ENCODE results near the gene DHRS9.

The DHRS9 gene

GRCh38 chr2:169077674-169078240 lies 8.4 kb downstream of the DHRS9 start:
- Mint-ChIP-seq H3K9me3 (ENCODE audit: low read depth) (no peaks in the 10 kb centered on the region), H3K4me3 (no peak overlapping the region), H3K36me3 (no peaks in the 10 kb centered on the region), H3K27ac (no peak overlapping the region), H3K4me1 (ENCODE audit: low read depth) (peaks cover 7% of the 10 kb centered on the region), H3K27me3 (no peaks in the 10 kb centered on the region)

- H3K9me3 Mint-ChIP-seq (ENCODE audit: low read depth), result no peaks in the 10 kb centered on the region
- H3K4me3 Mint-ChIP-seq, result no peak overlapping the region
- H3K36me3 Mint-ChIP-seq, result no peaks in the 10 kb centered on the region
- H3K27me3 Mint-ChIP-seq, result no peaks in the 10 kb centered on the region
- H3K4me1 Mint-ChIP-seq (ENCODE audit: low read depth), result no peaks in the 10 kb centered on the region
- H3K27ac Mint-ChIP-seq, result no peak overlapping the region
Measured at GRCh38 chr2:169080250-169081069, 11.1 kb downstream of the DHRS9 start.

DNA sequence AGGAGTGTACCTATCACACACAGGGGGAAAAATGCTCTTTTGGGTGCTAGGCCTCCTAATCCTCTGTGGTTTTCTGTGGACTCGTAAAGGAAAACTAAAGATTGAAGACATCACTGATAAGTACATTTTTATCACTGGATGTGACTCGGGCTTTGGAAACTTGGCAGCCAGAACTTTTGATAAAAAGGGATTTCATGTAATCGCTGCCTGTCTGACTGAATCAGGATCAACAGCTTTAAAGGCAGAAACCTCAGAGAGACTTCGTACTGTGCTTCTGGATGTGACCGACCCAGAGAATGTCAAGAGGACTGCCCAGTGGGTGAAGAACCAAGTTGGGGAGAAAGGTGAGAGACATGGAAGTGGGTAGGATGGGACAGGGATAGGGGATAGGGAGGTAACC lies 12.2 kb downstream of the DHRS9 start:
- H3K27me3 Mint-ChIP-seq, result no peaks in the 10 kb centered on the region
- H3K4me1 Mint-ChIP-seq (ENCODE audit: low read depth), result no peaks in the 10 kb centered on the region
- no peak overlapping the region for H3K4me3 Mint-ChIP-seq
- no peak overlapping the region for H3K27ac Mint-ChIP-seq
- no peaks in the 10 kb centered on the region for H3K36me3 Mint-ChIP-seq
- H3K9me3 Mint-ChIP-seq (ENCODE audit: low read depth), result no peaks in the 10 kb centered on the region

DNA sequence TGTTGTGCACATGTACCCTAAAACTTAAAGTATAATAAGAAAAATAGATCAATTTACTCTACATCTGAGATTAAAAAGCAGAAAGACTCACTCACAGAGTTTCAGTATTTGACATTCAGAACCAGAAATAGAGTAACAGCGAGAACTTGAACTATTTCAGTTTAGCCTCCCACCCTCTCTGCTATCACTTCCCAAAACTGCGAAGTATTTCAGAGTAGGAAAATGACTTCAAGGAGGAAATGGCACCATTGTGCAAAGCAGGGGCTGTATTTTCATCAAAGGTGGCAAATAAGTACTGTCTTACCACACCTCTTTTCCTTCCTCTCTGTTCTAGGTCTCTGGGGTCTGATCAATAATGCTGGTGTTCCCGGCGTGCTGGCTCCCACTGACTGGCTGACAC lies 13.6 kb downstream of the DHRS9 start:
- H3K36me3 Mint-ChIP-seq, result no peaks in the 10 kb centered on the region
- no peak overlapping the region for H3K4me3 Mint-ChIP-seq
- no peaks in the 10 kb centered on the region for H3K9me3 Mint-ChIP-seq (ENCODE audit: low read depth)
- no peaks in the 10 kb centered on the region for H3K4me1 Mint-ChIP-seq (ENCODE audit: low read depth)
- H3K27ac Mint-ChIP-seq, result no peak overlapping the region
- no peaks in the 10 kb centered on the region for H3K27me3 Mint-ChIP-seq

- H3K27me3 Mint-ChIP-seq, result peaks cover 6% of the 10 kb centered on the region
- H3K4me3 Mint-ChIP-seq, result no peak overlapping the region
- H3K27ac Mint-ChIP-seq, result no peak overlapping the region
- H3K9me3 Mint-ChIP-seq (ENCODE audit: low read depth), result no peaks in the 10 kb centered on the region
- H3K4me1 Mint-ChIP-seq (ENCODE audit: low read depth), result no peaks in the 10 kb centered on the region
- H3K36me3 Mint-ChIP-seq, result no peaks in the 10 kb centered on the region
Measured at GRCh38 chr2:169086893-169087467, 17.6 kb downstream of the DHRS9 start.

DNA sequence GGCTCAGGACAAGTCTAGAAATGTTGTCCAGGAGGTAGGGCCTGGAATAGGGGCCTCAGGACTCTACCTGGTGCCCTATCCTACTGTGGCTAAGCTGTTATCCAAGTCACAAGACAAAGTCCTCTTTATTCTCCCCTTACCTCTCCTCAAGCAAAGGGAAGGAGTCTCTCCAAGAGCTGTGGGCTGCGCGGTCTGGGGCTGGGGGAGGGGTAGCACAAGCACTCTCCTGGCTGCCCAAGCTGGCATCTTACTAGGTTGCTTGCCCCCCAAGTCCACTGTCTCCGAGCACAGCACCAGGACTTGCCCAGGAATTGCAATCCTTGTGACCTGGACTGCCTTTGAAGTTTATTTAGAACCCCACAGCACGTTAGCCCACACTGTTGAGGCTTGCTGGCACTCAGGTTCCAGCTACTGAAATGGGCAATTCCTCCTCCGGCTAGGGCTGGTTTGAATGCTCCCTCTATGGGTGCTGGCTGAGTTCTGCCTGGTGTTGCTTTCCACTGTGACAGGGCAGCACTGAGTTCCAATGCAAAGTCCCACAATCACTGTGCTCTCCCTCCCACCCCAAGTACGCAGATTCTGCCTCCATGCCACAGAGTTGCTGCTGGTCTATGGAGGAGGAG lies 18.5 kb downstream of the DHRS9 start:
- H3K4me1 Mint-ChIP-seq (ENCODE audit: low read depth), result no peaks in the 10 kb centered on the region
- H3K9me3 Mint-ChIP-seq (ENCODE audit: low read depth), result no peaks in the 10 kb centered on the region
- no peaks in the 10 kb centered on the region for H3K36me3 Mint-ChIP-seq
- no peak overlapping the region for H3K27ac Mint-ChIP-seq
- H3K4me3 Mint-ChIP-seq, result no peak overlapping the region
- H3K27me3 Mint-ChIP-seq, result peaks cover 6% of the 10 kb centered on the region

GRCh38 chr2:169089182-169089581 lies 19.8 kb downstream of the DHRS9 start:
- Mint-ChIP-seq H3K9me3 (ENCODE audit: low read depth) (no peaks in the 10 kb centered on the region), H3K36me3 (no peaks in the 10 kb centered on the region), H3K27me3 (peaks cover 6% of the 10 kb centered on the region), H3K4me1 (ENCODE audit: low read depth) (no peaks in the 10 kb centered on the region), H3K27ac (no peak overlapping the region), H3K4me3 (no peak overlapping the region)

- no peak overlapping the region for H3K27ac Mint-ChIP-seq
- H3K27me3 Mint-ChIP-seq, result peaks cover 6% of the 10 kb centered on the region
- H3K4me3 Mint-ChIP-seq, result no peak overlapping the region
- no peaks in the 10 kb centered on the region for H3K36me3 Mint-ChIP-seq
- no peaks in the 10 kb centered on the region for H3K9me3 Mint-ChIP-seq (ENCODE audit: low read depth)
- no peaks in the 10 kb centered on the region for H3K4me1 Mint-ChIP-seq (ENCODE audit: low read depth)
Measured at GRCh38 chr2:169090133-169090820, 20.9 kb downstream of the DHRS9 start.

- Mint-ChIP-seq H3K4me3 (no peak overlapping the region), H3K4me1 (ENCODE audit: low read depth) (no peaks in the 10 kb centered on the region), H3K27ac (no peak overlapping the region), H3K9me3 (ENCODE audit: low read depth) (no peaks in the 10 kb centered on the region), H3K36me3 (no peaks in the 10 kb centered on the region), H3K27me3 (peaks cover 8% of the 10 kb centered on the region)
Measured at GRCh38 chr2:169091256-169091655, 21.9 kb downstream of the DHRS9 start.

DNA sequence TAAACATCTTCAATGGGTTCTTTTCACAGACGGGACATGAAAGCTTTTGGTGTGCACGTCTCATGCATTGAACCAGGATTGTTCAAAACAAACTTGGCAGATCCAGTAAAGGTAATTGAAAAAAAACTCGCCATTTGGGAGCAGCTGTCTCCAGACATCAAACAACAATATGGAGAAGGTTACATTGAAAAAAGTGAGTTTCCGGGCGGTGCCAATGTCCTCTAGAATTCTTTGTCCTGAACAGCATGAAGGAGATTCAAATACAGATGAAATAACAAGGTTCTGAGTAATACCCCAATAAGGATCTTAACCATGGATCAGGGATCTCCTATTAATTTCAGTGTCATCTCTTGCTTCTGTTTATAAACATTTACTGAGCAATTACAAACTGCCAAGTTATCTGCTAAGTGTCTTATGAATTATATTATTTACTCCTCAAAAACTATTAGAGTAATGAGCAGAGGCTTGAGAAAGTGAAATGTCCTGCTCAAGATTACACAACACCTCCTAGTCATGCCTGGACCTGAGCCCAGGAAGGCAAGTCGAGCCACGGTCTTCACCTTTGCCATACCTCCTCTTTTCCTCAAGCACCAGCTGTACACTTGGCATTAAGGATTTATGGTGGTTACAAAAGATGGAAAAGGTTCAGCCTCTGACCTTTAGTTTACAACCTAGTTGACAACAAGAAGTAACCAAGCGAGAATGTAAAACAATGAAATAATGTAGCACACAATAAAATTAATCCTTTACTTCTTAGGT lies 22.6 kb downstream of the DHRS9 start:
- Mint-ChIP-seq H3K27me3 (peaks cover 8% of the 10 kb centered on the region), H3K27ac (no peak overlapping the region), H3K9me3 (ENCODE audit: low read depth) (no peaks in the 10 kb centered on the region), H3K4me1 (ENCODE audit: low read depth) (no peaks in the 10 kb centered on the region), H3K36me3 (no peaks in the 10 kb centered on the region), H3K4me3 (no peak overlapping the region)

DNA sequence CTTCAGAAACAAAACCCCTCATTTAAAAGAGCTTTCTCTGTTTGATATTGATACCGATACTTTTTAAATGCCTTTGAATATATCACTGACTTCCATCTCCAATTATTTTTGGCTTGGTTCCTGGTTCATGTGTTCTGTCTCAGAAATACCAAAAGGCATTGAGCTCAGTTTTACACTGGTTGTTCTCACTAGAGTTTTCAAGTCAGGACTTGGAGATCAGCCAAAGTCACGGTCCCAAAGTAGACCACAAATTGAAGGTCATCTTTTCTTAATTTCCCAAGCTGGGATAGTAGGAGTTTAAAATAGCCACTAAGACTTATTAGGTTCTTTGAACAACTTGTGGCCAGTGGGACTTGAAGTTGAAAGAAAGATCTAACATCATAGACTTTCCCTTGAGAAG lies 24.2 kb downstream of the DHRS9 start:
- H3K27ac Mint-ChIP-seq, result no peak overlapping the region
- no peaks in the 10 kb centered on the region for H3K9me3 Mint-ChIP-seq (ENCODE audit: low read depth)
- peaks cover 8% of the 10 kb centered on the region for H3K27me3 Mint-ChIP-seq
- no peak overlapping the region for H3K4me3 Mint-ChIP-seq
- H3K36me3 Mint-ChIP-seq, result no peaks in the 10 kb centered on the region
- no peaks in the 10 kb centered on the region for H3K4me1 Mint-ChIP-seq (ENCODE audit: low read depth)

GRCh38 chr2:169094676-169095075 lies 25.3 kb downstream of the DHRS9 start:
- H3K27me3 Mint-ChIP-seq, result peaks cover 8% of the 10 kb centered on the region

GRCh38 chr2:169095621-169096105 lies 26.3 kb downstream of the DHRS9 start:
- Mint-ChIP-seq H3K4me1 (ENCODE audit: low read depth) (no peaks in the 10 kb centered on the region), H3K27me3 (peaks cover 8% of the 10 kb centered on the region), H3K4me3 (no peak overlapping the region), H3K36me3 (no peaks in the 10 kb centered on the region), H3K27ac (no peak overlapping the region), H3K9me3 (ENCODE audit: low read depth) (no peaks in the 10 kb centered on the region)

More at GRCh38 chr2:169094676-169095075, 25.3 kb downstream of the DHRS9 start:
- H3K27ac Mint-ChIP-seq, result no peak overlapping the region
- no peaks in the 10 kb centered on the region for H3K9me3 Mint-ChIP-seq (ENCODE audit: low read depth)
- no peaks in the 10 kb centered on the region for H3K36me3 Mint-ChIP-seq
- H3K4me1 Mint-ChIP-seq (ENCODE audit: low read depth), result no peaks in the 10 kb centered on the region
- H3K4me3 Mint-ChIP-seq, result no peak overlapping the region

- Mint-ChIP-seq H3K4me1 (ENCODE audit: low read depth) (peaks cover 47% of the 10 kb centered on the region), H3K9me3 (ENCODE audit: low read depth) (no peaks in the 10 kb centered on the region), H3K27me3 (peaks cover 2% of the 10 kb centered on the region), H3K27ac (no peak overlapping the region), H3K4me3 (no peak overlapping the region), H3K36me3 (no peaks in the 10 kb centered on the region)
Measured at GRCh38 chr2:169104848-169105247, 35.5 kb downstream of the DHRS9 start.

Measured in activated naive CD8-positive, alpha-beta T cell (primary cell).